MV-4-11 (cell line): Measurements from ENCODE around the gene ABCC8.

Experiments
- DNase-seq: peaks from one replicate; lab custom pipeline; 2025; lab: John Stamatoyannopoulos, UW

Gene ABCC8

DNA sequence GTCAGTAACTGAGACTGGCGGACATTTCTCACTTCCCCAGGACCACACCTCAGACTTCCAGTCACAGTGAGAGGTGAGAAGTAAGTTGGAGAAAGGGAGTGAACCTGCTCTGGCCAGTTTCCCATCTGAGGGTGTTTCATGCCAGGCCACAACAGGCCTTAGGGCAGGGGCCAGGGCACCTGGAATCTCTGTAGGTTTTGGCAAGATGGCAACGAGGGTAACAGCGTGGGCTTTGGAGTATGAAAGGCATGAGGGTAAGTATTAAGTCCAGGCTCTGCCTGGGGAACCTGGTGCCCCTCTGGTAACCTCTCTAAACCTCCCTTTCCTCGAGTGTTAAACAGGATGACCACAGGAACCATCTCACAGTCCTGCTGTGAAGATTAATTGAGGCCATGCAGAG lies 28.5 kb upstream of the ABCC8 start:
- DNase-seq = no peak

DNA sequence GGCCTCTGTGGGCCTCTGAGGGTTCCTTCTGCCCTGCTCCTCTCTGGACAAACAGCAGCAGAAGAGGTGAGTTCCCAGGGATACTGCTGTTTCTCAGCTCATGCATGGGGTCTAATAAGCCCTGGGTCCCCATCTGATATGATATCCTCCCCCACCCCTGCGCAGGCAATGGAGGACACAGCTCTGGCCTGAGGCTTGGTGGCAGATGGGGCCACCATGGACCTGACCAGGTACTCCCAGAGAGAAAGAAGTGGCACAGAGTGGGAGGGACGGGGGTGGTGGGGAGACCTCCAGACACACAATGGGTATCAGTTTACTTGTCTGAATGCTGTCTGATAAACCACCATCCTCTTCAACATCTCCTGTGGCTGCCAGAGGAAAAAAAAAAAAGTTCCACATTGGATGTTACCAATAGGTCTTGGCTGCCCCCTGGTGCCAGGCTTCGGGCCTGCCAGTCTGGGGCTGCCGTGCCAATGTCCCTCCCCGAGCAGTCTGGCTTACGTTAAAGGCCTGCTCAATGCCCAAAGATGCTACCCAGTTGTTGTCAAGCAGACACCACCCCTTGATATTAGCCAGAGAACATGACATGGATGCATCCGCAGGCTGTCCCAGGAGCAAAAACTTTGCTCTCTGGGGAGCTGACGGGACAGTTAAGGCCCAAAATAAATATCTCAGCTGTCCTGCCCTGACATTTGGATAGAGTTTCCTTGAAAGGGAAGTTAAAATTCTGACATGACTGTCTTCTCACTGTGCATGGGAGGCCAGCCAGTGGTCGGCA lies 27.9 kb upstream of the ABCC8 start:
- DNase-seq = peak; percentile 57

- DNase-seq = no peak
Observed at GRCh38 chr11:17502630-17503029, 26.0 kb upstream of the ABCC8 start.

DNA sequence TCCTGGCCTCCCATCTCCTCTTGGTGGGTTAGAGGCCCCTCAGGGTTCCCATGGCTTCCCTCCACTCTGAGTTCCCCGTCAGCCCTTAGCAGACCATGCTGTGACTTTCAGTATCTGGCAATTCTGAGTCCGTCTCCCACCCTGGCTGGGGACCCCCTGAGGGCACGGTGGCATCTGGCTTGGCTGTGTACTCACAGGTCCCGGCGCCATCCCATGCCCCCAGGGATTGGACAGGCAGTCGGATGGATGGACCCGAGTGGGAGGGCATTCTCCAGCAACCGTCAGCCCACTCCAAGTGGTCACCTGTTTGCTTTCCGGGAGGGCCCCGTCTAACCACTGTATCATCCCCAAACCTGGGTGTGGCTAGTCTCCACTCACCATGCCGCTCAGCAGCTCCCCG lies 24.0 kb upstream of the ABCC8 start:
- DNase-seq = no peak

DNA sequence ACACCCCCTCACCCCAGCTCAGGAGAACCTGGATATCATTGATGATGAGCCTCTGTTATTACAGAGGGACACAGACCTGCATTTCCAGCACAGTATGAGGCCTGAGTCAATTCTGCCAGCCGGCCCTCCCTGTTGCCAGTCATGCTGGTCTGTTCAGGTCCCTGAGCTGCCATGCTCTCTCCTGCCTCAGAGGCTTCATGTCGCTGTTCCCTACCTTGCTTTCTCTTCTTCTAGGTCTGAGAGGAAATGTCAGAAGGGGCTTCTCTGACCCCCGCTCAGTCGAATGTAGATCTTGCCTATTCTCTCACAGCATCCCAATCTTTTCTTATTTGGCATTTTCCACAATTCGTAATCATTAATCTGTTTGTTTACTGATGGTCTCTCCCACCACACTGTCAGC lies 21.8 kb upstream of the ABCC8 start:
- DNase-seq = no peak

DNA sequence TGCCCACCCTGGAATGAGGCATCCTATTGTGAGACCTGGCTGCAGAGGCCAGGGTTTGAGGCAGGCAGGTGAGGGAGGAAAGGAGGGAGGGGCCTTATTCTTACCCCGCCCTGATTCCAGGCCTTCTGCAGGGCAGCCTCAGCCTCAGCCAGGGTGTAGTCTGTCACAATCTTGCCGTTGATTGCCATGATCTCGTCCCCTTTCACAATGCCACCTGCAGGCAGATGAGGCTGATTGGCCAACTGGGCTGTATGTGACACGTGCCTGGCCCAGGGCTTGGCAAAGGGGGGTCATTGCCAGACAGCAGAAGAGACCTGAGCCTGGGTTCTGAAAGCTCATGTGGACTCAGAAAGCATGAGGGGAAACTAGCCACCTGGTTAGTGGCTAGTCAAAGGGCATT lies 21.4 kb upstream of the ABCC8 start:
- DNase-seq = peak; percentile 53

GRCh38 chr11:17496406-17496805 lies 19.8 kb upstream of the ABCC8 start:
- DNase-seq = no peak

DNA sequence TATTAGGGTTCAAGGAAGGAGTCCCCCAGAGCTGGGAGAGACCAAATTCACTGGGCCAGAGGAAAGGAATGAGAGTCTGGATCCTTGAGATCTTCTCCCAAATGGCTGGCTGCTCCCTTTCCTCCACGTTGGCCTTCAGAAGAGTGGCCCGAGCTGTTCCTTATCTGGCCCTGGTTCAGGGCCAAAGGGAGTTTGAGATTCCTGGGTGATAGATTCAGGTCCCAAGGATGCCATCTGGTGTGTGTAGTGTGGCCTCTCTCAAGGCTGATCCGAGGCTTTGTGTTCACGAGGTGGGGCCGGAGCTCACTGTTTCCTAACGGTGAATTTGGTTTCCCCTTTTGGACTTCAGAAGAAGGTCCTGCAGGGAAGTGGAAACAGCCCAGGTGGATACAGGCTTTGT lies 17.4 kb upstream of the ABCC8 start:
- no peak for DNase-seq

DNA sequence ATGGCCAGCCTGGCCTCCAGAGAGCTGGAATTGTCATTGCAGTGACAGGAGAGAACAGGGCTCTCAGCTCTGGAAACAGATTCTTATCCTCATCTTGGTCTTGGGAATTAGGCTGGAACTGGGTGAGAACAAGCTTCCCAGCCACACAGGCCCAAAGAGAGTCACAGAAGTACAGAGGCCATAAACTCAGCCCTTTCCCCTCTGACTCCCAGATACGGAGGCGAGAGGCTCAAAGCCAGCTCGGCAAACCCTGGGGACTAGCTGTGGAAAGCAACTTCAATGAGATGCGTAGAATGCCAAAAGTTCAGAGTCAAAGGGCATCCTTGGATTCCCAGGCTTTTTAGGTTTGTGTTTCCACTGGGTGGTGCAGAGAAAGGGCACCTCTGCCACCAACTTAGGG lies 14.3 kb upstream of the ABCC8 start:
- no peak for DNase-seq

GRCh38 chr11:17490232-17490631 lies 13.6 kb upstream of the ABCC8 start:
- no peak for DNase-seq

GRCh38 chr11:17489751-17490150 lies 13.1 kb upstream of the ABCC8 start:
- no peak for DNase-seq

- DNase-seq = no peak
Observed at GRCh38 chr11:17488563-17488962, 11.9 kb upstream of the ABCC8 start.

DNA sequence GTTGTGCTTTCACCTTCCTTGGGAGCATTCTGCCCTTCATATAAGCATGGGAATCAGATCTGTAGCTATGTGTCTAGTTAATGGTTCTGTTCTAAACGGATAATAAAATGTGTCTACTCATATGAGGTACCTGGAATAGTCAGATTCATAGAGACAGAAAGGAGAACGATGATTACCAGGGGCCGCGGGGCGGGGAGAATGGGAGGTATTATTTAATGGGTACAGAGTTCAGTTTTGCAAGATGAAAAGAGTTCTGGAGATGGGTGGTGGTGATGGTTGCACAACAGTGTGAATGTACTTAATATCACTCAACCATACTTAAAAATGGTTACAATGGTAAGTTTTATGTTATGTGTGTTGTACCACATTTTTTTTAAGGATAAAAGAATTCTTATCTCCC lies 10.0 kb upstream of the ABCC8 start:
- no peak for DNase-seq

- no peak for DNase-seq
Observed at GRCh38 chr11:17483505-17483904, 6.9 kb upstream of the ABCC8 start.

- no peak for DNase-seq
Observed at GRCh38 chr11:17481905-17482304, 5.3 kb upstream of the ABCC8 start.

GRCh38 chr11:17479284-17480214 lies 2.9 kb upstream of the ABCC8 start:
- DNase-seq = no peak

- no peak for DNase-seq
Observed at GRCh38 chr11:17478070-17478469, 1.4 kb upstream of the ABCC8 start.

DNA sequence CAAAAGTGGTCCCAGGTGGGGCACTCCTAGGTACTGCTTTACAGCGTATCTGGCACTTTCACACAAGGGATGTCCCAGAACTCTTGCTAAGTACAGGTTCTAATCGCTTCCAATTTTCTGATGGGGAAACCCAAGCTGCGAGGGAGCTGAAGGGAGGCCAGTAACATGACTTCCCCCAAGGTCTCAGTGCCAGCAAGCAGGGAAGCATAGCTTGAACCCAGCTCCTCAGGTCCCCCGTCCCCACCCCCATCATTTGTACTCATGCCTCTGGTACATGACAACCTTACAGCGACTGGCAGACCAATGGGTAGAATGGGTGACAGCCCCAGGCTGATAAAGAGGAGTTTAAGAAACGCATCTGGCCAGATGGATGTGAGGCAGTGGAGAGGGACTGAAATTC lies 716 bp upstream of the ABCC8 start:
- DNase-seq = no peak

DNA sequence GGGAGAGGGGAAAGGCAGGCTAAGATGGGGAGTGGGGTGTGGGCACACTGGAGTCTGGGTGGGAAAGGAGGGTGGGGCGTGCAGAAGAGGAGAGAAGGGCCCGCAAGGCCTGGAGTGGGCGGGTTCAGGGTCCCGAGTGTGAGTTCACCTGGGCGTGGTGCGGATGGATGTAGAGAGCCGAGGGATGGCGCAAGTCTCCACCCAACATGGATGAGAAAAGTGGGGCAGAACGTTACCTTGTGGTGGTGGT lies 364 bp upstream of the ABCC8 start:
- no peak for DNase-seq

GRCh38 chr11:17475666-17476316 lies 854 bp downstream of the ABCC8 start:
- DNase-seq = no peak

DNA sequence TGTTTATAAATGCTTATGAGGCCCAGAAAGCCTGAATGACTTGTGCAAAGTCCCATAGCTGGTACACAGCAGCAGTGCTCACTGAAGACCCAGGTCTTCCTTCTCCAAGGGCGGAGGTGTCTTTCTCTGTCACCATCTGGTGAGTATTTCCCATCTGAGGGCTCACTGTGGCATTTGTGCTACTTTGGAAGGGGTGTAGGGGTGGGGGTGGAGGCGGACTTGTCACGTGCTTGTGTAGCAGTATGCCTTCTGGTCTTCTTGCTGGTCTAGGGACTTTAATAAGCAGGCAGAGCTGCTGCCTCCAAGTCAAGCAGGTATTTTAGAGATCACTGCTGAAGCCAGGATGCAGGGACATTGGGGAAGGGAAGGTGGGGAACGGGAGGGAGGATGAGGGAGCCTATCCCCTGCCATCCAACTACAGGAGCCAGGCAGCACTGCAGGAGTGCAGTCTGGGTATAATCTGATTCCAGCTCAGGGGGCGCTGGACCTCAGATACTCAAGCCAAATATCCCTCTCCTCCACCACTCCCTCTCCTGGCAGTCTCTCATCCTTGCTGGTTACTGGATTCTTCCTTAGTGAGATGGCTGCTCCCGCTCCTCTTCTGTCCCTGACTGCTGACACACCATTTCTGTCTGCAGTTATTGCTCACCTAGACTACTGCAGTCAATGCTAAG lies 3.4 kb downstream of the ABCC8 start:
- no peak for DNase-seq

GRCh38 chr11:17472467-17472866 lies 4.2 kb downstream of the ABCC8 start:
- DNase-seq = no peak

DNA sequence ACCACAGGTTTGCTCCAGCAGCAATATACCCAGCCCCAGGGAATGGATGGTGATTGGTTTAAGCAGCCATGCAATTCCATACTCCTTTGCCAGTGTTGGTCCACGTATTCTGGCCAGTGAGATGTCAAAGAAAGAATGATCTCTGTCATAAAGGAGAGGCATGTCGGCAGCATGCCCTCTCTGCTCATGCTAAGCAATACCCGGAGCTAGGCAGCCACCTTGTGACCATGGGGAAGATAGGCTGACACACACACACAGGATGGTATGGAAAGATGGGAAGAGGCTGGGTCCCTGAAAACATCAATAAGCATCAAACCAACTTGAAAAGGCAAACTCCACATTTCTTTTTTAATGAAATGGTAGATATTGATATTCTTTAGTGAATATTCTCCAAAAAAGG lies 5.1 kb downstream of the ABCC8 start:
- no peak for DNase-seq
